HG03039 (cell line): Measurements from ENCODE around the gene KRT26.
"Not testable (repeated sequence)": the region's sequence is repeated elsewhere in the genome, so short reads cannot be mapped to it uniquely, and the experiment has no call there.

ENCODE experiments used
- ATAC-seq: cut with Tn5 transposase; IDR thresholded peaks from one replicate; pipeline ENCODE4 v1.9.1; 2021; ENCODE audit warnings: mild to moderate bottlenecking, moderate library complexity; ENCODE audit not compliant: unreplicated experiment

The KRT26 gene, protein sequence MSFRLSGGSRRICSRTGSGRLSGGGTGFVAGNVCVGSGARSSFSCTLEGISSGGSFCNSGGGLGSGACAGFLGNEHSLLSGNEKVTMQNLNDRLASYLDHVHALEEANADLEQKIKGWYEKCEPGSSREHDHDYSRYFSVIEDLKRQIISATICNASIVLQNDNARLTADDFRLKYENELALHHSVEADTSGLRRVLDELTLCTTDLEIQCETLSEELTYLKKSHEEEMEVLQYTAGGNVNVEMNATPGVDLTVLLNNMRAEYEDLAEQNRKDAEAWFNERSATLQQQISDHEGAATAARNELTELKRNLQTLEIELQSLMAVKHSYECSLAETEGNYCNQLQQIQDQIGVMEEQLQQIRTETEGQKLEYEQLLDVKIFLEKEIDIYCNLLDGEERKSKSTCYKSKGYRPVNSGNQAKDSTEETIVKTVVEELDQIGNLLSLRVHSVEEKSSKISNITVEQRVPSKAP

DNA sequence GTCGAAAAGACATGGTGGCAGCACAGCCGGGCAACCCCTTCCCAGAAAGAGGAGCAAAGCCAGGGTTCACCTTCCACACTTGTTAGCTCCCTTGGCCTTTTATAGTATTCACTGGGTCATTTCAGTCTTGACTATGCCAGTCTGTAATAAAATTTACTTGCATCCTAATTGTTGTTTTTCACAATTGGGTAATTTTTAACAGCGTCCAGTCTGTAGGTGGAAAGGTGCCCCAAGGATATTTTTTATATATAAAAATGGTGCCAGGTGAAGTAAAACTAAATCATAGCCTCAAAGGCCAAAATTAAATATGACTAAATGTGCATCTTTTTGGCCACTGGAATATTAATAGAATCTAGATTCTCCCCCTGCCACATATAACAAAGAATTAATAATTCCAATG is at the start of gene KRT26:
TSS of gene KRT26 (minus strand) at position 101 of the 400 bp plus-strand sequence. CDS start at position 13, 88 bp downstream.
- no peak for ATAC-seq

DNA sequence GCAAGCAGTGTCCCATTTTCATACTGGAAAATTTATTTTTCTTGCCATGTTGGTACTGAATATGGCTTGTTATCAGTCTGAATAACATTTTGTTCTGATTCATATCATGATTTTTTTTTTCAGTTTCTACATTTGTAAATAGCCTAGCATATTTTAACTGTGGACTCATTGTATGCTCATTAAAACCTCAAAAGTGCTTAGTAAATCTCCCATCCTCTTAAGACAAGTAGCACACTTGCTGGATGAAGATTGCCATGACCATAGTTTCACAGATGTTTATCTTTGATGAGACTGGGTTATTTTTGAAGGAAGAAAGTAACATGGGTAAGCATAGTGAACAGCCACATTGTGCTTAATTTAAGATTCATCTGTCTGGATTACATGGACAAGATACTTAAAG is 49.5 kb upstream of the KRT26 start:
- ATAC-seq: no peak

DNA sequence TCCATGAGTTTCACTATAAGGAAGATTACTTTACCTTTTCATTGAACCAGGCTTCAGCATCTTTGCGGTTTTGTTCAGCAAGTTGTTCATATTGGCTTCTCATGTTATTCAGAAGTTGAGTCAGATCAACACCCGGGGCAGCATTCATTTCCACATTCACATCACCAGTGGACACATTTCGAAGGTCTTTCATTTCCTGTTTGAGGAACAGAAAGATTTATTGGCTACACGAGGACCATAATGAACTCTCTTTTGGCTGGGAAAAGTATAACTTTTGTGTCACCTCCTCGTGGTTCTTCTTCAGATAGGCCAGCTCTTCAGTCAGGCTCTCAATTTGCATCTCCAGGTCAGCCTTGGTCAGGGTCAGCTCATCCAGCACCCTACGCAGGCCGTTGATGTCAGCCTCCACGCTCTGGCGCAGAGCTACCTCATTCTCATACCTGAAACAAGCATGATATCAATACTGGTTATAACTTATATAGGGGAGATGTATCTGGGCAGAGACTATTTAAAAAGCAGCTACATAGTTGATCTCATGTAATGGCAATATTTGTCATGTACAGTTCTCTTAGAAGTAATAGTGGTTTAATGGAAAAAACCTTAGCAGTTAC is 48.3 kb upstream of the KRT26 start:
- no peak for ATAC-seq

DNA sequence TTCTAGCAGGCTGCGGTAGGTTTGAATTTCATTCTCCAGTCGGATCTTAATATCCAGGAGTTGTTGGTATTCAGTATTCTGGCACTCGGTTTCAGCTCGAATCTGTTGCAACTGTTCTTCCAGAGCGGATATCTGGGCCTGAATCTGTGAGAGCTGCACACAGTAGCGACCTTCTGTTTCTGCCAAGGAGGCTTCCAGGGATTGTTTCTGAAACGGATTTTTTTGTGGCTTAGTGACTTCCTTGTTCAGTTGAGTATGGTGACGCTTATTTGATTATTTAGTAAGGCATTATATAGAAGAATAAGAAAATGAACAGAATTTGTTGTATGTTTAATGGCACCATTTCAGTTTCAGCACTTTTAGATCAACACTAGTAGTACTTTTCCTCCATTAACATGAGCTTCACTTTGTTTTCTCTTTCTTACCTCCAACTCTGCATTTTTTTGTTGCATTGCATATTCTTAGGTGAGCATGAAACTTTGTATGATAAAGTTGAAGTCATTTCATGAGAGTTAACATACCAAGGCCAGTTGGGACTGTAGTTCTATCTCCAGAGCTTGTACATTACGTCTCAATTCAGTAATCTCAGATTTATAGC is 47.6 kb upstream of the KRT26 start:
- ATAC-seq: no peak

DNA sequence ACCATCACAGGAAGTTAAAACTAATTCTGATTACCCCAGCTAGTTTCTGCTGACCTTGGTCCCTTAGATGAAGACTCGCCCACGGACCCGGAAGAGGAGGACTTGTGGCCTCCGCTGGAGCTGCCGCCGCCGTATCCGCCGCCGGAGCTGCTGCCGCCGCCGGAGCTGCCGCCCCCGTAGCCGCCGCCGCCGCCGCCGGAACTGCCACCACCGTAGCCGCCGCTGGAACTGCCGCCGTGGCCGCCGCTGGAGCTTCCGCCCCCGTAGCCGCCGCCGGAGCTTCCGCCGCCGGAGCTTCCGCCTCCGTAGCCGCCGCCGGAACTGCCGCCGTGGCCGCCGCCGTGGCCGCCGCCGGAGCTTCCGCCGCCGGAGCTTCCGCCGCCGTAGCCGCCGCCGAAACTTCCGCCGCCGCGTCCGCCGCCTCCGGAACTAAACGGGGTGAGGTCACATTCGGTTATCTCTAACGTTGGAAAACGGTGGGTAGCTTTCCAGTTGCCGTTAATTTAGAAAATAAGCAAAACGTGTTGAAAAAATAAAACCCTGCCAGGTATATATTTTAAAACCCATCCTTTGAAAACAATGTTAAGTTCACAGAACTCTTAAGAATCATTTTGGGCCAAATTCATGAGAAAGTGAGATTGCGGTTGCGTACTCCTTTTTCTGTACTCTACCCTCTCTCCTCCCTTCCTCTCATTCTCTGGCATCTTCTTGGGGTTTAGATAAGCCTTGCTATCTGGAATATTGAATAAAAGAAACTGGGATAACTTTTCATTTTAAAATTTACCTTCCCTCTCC is 46.9 kb upstream of the KRT26 start:
- ATAC-seq: peak; percentile 80

DNA sequence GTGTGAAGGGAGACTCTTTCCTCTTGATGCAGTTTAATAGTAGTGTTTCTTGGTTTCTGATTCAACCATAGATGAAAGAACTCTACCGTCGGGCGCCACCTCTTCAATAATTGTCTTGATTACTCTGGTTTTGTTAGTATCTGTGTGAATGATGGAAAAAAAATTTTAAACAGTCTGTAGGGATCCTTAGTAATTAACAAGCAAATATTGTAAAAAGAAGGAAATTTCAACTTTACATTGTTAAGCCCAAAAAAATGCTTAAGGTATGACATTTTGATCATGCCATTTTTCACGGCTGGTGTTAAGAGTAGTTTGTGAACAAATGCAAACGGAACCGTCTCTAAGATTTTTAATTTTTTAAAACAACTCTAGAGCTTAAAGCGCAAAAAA is 46.3 kb upstream of the KRT26 start:
- ATAC-seq: no peak

DNA sequence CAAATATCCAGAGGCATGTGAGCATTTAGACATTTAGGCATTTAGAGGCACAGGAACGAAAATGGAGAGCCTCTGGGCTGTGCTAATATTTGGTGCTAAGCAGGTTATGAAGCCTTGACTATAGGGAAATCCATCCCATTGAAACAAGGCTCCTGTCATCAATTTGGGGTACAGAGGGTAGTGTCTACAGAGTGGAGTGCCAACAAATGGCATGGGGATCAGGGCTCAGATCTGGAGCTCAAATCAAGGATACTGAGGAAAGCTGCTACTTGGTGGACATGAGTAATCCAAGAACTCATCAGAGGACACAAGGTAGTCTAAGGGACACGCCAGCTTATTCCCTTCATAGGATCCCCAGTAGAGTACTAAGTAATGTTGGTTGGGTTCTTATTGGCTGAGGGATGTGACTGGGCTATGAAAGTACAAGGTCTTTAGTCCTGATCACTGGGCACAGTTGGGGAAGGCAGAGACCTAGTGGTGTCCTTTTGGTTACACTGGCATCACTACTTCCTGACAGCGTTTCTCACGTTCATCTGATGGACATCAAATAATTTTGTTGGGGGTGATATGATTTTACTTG is 45.2 kb upstream of the KRT26 start:
- no peak for ATAC-seq

DNA sequence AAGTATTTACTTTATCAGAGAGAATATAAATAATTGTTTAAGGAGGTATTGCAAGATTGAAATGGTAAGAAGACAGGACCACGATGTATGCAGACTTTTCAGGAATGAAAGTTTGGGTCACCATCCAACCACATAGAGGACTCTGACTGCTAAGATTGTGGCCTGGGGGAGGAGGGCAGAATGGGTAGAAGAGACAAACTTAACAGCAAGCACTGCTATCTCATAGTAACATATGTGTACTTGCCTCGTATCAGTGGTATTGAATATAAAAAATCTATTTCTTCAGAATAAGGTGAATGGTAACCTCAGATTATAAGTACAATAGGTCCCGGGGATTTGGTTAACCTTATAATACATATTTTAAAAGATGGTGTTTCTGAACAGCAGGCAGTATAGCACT is 44.6 kb upstream of the KRT26 start:
- no peak for ATAC-seq

DNA sequence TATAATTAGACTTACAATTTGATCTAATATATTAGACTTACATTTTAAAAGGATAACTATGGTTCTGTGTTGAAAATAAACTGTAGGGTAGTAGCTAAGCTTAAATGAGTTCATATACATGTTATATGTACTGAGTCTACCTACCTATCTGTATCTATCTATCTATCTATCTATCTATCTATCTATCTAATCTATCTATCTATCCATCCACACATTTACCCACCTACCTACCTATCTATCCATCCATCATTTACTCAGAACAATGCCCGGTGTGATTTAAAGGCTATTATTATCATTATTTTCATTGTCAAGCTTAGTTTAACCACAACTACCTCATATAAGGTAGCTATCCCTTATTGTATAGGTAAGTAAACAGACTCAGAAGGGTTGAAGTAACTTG is 43.4 kb upstream of the KRT26 start:
- ATAC-seq: no peak

DNA sequence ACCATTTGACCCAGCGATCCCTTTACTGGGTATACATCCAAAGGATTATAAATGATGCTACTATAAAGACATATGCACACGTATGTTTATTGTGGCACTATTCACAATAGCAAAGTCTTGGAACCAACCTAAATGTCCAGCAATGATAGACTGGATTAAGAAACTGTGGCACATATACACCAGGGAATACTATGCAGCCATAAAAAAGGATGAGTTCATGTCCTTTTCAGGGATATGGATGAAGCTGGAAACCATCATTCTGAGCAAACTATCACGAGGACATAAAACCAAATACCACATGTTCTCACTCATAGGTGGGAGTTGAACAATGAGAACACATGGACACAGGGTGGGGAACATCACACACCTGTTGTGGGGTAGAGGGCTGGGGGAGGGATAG is 42.7 kb upstream of the KRT26 start:
- ATAC-seq: not testable (repeated sequence)

DNA sequence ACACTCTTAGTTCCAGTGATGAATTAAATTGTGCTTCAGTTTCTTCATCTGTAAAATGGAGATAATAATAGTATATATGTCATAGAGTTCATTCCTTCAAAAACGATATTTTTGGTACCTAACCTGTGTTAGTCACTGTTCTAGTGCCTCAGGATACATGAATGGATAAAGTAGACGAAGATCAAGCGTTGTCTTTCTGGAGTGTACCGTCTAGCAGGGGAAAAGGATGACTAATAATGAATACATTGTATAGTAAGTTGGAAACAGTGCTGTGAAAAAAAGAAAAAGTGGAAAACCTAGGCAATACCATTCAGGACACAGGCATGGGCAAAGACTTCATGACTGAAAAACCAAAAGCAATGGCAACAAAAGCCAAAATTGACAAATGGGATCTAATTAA is 41.8 kb upstream of the KRT26 start:
- no peak for ATAC-seq

DNA sequence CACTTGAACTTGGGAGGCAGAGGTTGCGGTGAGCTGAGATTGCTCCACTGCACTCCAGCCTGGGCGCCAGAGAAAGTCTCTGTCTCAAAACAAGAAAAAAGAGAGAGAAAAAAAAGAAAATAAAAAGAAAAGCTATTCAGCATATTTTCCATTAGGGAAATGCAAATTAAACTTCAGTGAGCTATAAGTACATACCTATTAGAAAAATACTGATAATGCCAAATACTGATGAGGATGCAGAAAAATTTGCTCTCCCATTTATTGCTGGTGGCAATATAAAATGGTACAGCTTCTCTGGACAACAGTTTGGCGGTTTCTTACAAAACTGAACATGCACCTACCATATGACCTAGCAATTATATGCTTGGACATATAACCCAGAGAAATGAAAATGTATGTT is 40.6 kb upstream of the KRT26 start:
- no peak for ATAC-seq

DNA sequence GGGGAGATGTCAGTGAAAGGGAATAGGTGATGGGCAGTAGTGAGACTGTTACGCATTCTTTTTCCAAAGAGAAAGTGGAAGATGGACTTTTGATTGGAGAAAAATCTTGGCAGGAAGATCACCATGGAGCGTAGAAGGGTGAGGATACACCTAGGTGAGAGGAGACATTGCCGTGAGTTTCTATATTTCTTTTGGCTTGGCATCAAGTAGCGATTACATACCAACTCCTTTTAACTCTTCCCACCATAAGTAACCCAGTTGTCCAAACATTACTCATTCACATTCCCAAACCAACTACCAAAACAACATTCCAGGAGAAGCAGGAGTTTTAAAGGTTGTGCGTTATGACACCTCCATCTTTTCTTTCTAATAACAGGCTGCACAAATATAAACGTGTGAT is 38.5 kb upstream of the KRT26 start:
- ATAC-seq: no peak

DNA sequence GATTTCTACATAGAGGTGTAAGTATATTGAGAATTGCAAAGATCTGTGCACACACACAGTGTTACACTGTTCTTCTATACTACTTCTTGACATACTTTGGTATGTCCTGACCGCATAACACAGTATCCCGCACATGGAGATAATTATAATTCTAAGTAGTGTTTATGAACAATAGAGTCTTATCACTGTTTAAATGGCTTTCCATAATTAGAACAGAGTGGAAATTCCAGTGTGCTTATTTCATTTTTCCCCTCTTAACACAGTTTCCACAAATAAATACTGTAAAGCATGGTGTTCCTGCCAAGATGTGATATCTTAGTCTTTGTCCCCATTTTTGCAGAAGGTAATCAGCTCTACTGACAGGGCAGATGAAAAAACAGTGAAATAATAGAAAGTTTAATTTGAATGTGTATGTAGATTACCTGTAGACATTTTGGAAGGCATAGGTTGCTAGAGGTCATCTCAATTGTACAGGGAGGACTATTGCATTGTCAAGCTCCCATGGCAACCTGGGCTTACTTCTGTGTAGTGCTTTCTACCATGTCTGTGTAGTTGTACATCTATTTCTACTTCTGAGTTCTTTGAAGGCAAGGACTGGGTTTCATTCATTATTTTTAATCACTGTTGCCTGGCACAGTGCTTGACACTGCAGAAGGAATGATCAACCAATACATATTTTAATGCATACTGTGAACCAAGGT is 37.9 kb upstream of the KRT26 start:
- ATAC-seq: no peak

DNA sequence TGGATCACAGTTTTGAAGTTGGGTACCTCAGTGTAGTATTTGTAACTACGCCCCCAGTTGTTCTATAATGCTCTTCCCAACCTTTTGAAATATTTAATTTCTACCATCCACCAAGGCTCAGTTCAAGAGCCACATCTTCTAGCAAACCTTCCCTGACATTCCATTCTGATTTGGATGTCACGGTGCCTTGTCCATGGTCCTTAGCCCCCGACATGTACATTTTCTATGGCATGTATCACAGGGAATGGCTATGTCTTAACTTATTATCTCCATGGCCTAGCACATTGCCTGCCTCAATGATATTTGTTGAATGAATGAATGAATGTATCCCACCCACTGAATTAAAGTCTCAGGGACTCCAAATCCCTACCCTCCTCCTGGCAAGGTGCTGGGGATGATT is 34.1 kb upstream of the KRT26 start:
- no peak for ATAC-seq

DNA sequence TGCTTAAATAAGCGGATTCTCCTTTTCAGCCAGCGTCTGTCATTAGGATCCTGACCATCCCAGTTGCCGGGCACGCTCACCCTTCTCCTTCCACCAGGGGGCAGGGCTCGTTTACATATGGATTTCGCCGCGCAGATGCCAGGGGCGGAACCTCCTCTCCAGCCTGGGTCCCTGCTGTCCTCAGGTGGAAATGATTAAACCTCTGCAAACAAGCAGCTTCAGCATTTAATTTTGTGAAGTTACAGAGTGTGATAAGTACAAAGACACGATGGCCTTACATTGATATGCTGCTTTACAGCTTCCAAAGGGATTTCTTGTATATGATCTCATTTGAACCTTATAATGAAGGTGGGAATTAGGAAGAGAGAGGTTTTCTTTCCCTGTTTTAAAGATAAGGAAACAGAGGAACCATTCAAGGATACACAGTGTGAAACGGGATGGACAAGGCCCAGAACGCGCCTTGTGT is 31.6 kb upstream of the KRT26 start:
- no peak for ATAC-seq

DNA sequence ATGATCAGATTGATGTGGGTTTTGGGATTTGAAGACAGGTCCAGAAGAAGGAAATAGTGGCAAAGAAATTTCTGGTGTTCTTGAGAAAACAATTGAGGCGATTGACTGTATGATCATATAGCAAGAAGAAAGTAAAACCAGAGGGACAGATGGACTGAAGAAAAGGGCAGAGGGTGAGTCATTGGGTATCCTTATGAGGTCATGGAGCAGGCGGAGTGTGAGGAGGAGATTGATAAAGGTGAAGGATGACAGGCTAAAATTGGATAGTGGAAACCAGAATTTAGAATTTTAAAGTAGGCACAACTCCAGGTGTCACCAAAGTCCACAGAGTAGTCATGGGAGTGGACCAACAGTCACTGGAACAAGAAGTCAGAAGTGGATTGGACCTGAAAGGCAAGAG is 29.2 kb upstream of the KRT26 start:
- ATAC-seq: no peak

DNA sequence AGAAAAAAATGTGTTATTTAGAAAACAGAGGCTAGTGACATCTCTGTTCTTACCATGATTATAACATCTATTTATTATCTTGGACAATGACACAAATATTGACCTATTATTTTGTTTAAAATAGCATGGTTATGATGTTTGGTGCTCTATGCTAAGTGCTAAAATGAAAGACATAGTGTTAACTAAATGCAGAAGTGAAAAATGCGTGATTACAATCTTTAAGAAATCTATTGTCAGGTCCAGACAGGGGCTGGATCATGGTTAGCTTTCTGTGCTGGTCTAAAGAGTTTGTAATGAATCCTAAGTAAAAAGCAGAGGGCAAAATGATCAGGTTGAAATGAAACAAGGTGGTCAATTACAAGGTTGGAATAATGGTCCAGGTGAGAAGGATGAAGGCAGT is 28.4 kb upstream of the KRT26 start:
- ATAC-seq: no peak

DNA sequence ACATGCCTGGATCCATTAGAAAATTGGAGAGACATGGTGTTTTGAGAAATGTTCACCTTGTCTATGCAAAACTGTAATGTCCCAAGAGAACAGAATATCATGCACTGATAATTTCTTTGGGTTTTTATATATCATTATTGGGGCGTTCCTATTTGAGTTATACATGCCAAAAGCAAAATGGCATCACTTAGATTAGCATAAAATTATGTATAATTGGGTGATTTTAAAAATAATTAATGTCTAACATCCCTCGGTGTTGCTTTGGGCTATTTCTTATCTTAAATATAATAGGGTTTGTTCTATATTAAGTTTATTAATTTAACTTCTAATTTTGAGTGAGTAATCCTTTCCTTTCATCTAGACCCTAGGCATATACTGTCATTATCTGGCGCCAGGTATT is 27.9 kb upstream of the KRT26 start, which contains the start of gene KRT28:
TSS of gene KRT28 (minus strand) at position 101 of the 400 bp plus-strand sequence. CDS start at position 35, 66 bp downstream.
- ATAC-seq: no peak

DNA sequence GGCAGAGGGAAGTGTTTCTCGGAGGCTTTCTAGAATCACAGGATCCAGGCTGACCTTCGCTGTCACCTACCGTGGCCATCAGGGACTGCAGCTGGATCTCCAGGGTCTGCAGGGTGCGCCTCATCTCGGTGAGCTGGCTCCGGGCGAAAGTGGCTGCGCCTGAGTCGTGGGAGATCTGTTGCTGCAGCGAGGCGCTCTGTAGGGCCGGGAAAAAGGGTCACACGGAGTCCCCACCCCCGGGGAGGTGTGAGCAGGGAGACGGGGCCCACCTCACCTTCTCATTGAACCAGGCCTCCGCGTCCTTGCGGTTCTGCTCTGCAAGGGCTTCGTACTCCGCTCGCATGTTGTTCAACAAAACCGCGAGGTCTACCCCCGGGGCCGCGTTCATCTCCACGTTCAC is 24.8 kb upstream of the KRT26 start:
- ATAC-seq: no peak
